Heart right ventricle (tissue), 16 donors: ENCODE data around the gene DNAI2. TPM values are rescaled to one million over a fixed set of nuclear protein-coding genes. Genes with fewer than 3 reads are reported as not detected.

Experiments used
- ATAC-seq, 8 donors: fragments of 200-7000 bp; cut with Tn5 transposase; one replicate each; pipeline ENCODE4 v1.9.1; 2020; ENCODE audit warnings: mild to moderate bottlenecking in 8 of 8, moderate library complexity in 8 of 8, moderate number of reproducible peaks in 1 of 8
- DNase-seq, 2 donors: peaks; one replicate each; pipeline ENCODE4 v3.0.0-alpha.2; 2020
- H3K27ac ChIP-seq, 10 donors: fragments of 200-600 bp; sonication (generic) in 2 of 10; one replicate each; pipeline versions ENCODE4 v1.5.0 to v1.8.0; 2020 to 2022; ENCODE audit warnings: mild to moderate bottlenecking in 3 of 10
- H3K27me3 ChIP-seq, 7 donors: fragments of 200-600 bp; one replicate each; pipeline ENCODE4 v1.8.0; 2021 to 2022; ENCODE audit warnings: mild to moderate bottlenecking in 2 of 7
- H3K36me3 ChIP-seq, 9 donors: fragments of 200-600 bp; sonication (generic) in 1 of 9; one replicate each; pipeline versions ENCODE4 v1.5.0 to v1.8.0; 2020 to 2022; ENCODE audit warnings: mild to moderate bottlenecking in 2 of 9
- H3K4me1 ChIP-seq, 9 donors: fragments of 200-600 bp; sonication (generic) in 1 of 9; one replicate each; pipeline versions ENCODE4 v1.5.0 to v1.8.0; 2020 to 2022; ENCODE audit warnings: mild to moderate bottlenecking in 4 of 9
- H3K4me3 ChIP-seq, 10 donors: fragments of 200-600 bp; sonication (generic) in 2 of 10; one replicate each; pipeline versions ENCODE4 v1.5.0 to v1.8.0; 2020 to 2022; ENCODE audit warnings: mild to moderate bottlenecking in 7 of 10, moderate library complexity in 2 of 10
- H3K9me3 ChIP-seq, 11 donors: fragments of 200-600 bp in 10 of 11; sonication (generic) in 2 of 11; one replicate each; pipeline versions ENCODE4 v1.5.0 to v1.8.0; 2013 to 2022; ENCODE audit warnings: mild to moderate bottlenecking in 2 of 11, control low read depth in 1 of 11, moderate library complexity in 1 of 11
- WGBS, 2 donors: extraction: QIAGEN DNeasy Blood & Tissue Kit; methylation state at CpG; one replicate each; pipeline ENCODE4 v1.1.7; 2013; ENCODE audit warnings: inconsistent platforms in 1 of 2; 5-methylcytosine and 5-hydroxymethylcytosine counted together
- intact Hi-C, 10 donors: fragments of 100-400 bp; cut with DNase I; formaldehyde crosslinking; loops; one replicate each; pipeline versions ENCODE4 v1.11.1 to v1.14.2; 2022
- polyA plus RNA-seq, 2 donors: library from polyadenylated mRNA; stranded (reverse); fragments of 200-250 nt; gene quantifications; one replicate each; pipeline ENCODE4 v1.2.3, GENCODE V29; 2013
- total RNA-seq, 10 donors: library from RNA; stranded (reverse); fragmentation: NEBNext Ultra II Directional in 3 of 10; extraction: Animal tissue kit (Norgen Biotek cat#: 25700) in 3 of 10; gene quantifications; one replicate each; pipeline versions ENCODE4 v1.2.1 to v1.2.4, GENCODE V29; 2021 to 2023
- TF ChIP-seq, protein P1 (sequence below), 9 donors: fragments of 200-600 bp; sonication (generic) in 2 of 9; IDR thresholded peaks; one replicate each; pipeline versions ENCODE4 v1.5.0 to v1.8.0; 2021 to 2022; ENCODE audit warnings: antibody characterized with exemption in 9 of 9, mild to moderate bottlenecking in 5 of 9, moderate library complexity in 1 of 9
- donor health status: Arrhythmogenic right ventricular cardiomyopathy.
- donor health status: ischemic (EF 13 %, LVEDD 7.1; RV severe dilation, severe dysfunction).
- donor health status: healthy with polysubstance abuse.
- donor health status: DM: no; HTN: yes; CAD: no.
- donor health status: DM: no; HTN: no; CAD: no.
- donor health status: ischemic (EF 25% LVEDD 6.9; RV normal size, moderate dysfunction).
- donor health status: ischemic (EF 25% LVEDD 5.7; RV mildly dilated, moderate dysfunction).
- donor health status: healthy.
- donor health status: DM: yes; HTN: yes; CAD: no.
- donor health status: Ischemic cardiomyopathy.
- donor health status: ischemic (EF 35%, LVEDD 5.7; RV mildly dilated, moderate dysfunction).
- donor health status: nonischemic (EF 11% LVEDD 7.7; RV severe dilation, severe dysfunction).
- donor health status: DM: yes; HTN: yes; CAD: no.
- donor health status: PGD.
- donor health status: ischemic (EF 29% LVEDD 5.4; RV normal size, mild dysfunction).
- donor health status: nonischemic (EF 23%, LVEDD 6.1; RV moderate dilation, normal function).

Gene DNAI2
- total and polyA plus RNA-seq, 12 donors: 0.16 TPM; not detected in 11

DNA sequence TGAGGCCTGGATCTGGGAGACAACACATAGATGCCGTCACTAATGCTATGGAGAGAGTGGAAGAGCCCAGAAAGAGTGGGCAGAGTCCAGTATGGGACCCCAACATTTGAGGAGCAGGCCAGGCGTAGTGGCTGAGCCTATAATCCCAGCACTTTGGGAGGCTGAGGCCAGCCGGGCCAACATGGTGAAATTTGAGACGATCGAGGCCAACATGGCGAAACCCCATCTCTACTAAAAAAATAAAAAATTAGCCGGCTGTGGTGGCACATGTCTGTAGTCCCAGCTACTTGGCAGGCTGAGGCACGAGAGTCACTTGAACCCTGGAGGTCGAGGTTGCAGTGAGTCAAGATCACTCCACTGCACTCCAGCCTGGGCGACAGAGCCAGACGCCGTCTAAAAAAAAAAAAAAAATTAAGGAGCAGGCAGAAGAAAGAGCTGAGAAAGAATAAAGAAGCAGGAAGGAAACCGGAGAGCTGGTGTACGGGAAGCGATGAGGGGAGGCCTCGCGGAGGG lies 6.0 kb upstream of the DNAI2 start:
- Histone ChIP-seq H3K27ac (no peak overlapping the region), H3K9me3 (no peaks in the 10 kb centered on the region), H3K4me3 (no peak overlapping the region), H3K4me1 (peaks cover 0 to 21% (median 14%) of the 10 kb centered on the region in 9 donors), H3K36me3 (no peaks in the 10 kb centered on the region), H3K27me3 (peaks cover 0 to 8% (median 0%) of the 10 kb centered on the region in 7 donors)
- 74% methylated on average over 17 of the region's 17 CpGs for WGBS, 2 donors
- DNase-seq (no peak), ATAC-seq (no peak)
- intact Hi-C loops: no loop called here
- TF ChIP-seq, protein P1, sequence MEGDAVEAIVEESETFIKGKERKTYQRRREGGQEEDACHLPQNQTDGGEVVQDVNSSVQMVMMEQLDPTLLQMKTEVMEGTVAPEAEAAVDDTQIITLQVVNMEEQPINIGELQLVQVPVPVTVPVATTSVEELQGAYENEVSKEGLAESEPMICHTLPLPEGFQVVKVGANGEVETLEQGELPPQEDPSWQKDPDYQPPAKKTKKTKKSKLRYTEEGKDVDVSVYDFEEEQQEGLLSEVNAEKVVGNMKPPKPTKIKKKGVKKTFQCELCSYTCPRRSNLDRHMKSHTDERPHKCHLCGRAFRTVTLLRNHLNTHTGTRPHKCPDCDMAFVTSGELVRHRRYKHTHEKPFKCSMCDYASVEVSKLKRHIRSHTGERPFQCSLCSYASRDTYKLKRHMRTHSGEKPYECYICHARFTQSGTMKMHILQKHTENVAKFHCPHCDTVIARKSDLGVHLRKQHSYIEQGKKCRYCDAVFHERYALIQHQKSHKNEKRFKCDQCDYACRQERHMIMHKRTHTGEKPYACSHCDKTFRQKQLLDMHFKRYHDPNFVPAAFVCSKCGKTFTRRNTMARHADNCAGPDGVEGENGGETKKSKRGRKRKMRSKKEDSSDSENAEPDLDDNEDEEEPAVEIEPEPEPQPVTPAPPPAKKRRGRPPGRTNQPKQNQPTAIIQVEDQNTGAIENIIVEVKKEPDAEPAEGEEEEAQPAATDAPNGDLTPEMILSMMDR (IDR thresholded peaks at IDR 0.05): no peak

DNA sequence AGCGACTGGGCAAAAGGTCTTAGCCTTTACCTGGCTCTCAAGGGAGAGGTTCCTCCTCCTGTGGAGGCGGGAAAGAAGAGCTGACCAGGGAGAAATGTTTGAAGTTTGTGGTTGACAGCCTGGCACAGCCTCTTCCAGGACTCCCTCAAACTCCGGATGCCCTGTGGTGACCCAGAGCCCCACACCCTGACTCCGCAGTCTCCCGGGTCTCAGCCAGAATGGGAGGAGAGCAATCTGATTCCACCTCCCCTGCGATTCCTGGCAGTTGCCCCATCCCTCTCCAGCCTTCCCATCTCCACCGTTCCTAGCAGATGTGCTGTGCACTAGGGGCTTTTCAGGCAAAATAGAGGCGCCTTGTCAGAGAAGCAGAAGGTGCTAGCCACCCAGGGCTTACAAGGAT lies 5.5 kb upstream of the DNAI2 start:
- ATAC-seq: no peak
- Histone ChIP-seq H3K9me3 (no peaks in the 10 kb centered on the region), H3K4me3 (no peak overlapping the region), H3K36me3 (no peaks in the 10 kb centered on the region), H3K4me1 (peaks cover 0 to 26% (median 15%) of the 10 kb centered on the region in 9 donors), H3K27ac (no peak overlapping the region), H3K27me3 (peaks cover 0 to 8% (median under 1%) of the 10 kb centered on the region in 7 donors)
- WGBS, 2 donors: 63 to 71% methylated on average over 8 of the region's 8 CpGs
- DNase-seq: no peak
- TF ChIP-seq, protein P1 (IDR thresholded peaks at IDR 0.05): no peak
- intact Hi-C loops: no loop called here

DNA sequence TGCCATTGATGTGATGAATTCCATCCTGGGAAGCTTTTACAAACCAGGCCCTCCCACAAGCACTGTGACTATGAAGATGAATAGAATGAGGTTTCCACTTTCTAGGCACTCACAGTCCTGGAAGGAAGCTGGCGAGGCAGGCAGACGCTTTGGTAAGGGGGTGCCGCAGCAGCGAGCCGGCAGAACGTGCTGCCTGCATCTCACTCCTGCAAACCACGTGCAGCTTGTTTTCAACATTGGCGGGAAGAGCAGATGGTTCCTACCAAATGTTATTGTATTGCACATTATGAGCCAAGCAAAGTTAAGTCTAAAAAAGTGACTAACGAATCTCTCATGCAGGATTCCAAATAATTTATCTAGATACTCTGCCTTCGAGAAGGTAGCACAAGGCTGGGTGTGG lies 3.7 kb upstream of the DNAI2 start:
- ATAC-seq (no peak), DNase-seq (no peak)
- Histone ChIP-seq H3K4me1 (peaks cover 0 to 43% (median 25%) of the 10 kb centered on the region in 9 donors), H3K9me3 (no peaks in the 10 kb centered on the region), H3K27me3 (peaks cover 0 to 24% (median 5%) of the 10 kb centered on the region in 7 donors), H3K27ac (no peak overlapping the region), H3K4me3 (no peak overlapping the region), H3K36me3 (no peaks in the 10 kb centered on the region)
- TF ChIP-seq, protein P1 (IDR thresholded peaks at IDR 0.05): no peak
- 63 to 75% methylated on average over 10 of the region's 10 CpGs for WGBS, 2 donors
- intact Hi-C loops: no loop called here

DNA sequence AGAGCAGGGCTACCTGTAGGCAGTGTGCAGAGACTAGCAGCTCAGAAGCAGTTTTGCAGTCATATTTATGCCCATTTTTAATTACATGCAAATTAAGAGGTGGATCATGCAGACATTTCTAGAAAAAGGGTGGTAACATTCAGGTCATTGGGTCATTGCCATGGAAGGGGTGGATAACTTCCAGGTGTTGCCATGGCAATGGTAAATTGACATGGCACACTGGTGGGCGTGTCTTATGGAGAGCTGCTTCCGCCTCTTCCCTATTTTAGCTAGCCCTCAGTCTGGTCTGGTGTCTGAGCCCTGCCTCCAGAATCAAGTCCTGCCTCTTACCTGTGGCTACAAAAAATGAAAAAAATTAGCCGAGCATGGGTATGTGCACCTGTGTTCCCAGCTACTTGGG lies 2.8 kb upstream of the DNAI2 start:
- no peak for ATAC-seq
- DNase-seq: no peak
- H3K4me3 ChIP-seq: no peak overlapping the region
- 92 to 94% methylated on average over 3 of the region's 3 CpGs for WGBS, 2 donors
- no peaks in the 10 kb centered on the region for H3K9me3 ChIP-seq
- intact Hi-C loops: no loop called here
- no peaks in the 10 kb centered on the region for H3K36me3 ChIP-seq
- TF ChIP-seq, protein P1 (IDR thresholded peaks at IDR 0.05): no peak
- H3K27me3 ChIP-seq: peaks cover 0 to 24% (median 5%) of the 10 kb centered on the region in 7 donors
- H3K27ac ChIP-seq: peak overlapping the region in 2 of 10 donors; percentile 54 to 56
- H3K4me1 ChIP-seq: peaks cover 0 to 51% (median 29%) of the 10 kb centered on the region in 9 donors
